ENCODE data around the gene PPP1R12B. TPM values are rescaled to one million over a fixed set of nuclear protein-coding genes. Genes with fewer than 3 reads are reported as not detected.
"Not testable (repeated sequence)": the region's sequence is repeated elsewhere in the genome, so short reads cannot be mapped to it uniquely, and the experiment has no call there.

Gene PPP1R12B
- total RNA-seq, 1 donor from 2014 or later: 13.5 TPM

DNA sequence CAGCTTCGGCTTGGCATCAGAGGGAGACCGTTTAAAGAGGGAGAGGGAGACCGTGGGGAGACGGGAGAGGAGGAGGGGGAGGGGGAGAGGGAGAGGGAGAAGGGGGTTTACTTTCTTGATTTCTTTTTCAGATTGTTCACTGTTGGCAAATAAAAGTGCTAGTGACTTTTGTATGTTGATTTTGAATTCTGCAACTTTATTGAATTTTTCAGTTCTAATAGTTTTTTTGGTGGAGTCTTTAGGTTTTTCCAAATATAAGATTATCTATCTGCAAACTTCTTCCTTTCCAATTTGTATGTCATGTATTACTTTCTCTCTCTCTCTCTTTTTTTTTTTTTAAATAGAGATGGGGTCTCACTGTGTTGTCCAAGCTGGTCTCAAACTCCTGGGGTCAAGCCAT is 104.0 kb downstream of the PPP1R12B start:
- no peak overlapping the region for H3K4me3 Mint-ChIP-seq (ENCODE audit: low read depth)
- DNase-seq (ENCODE audit: low spot score): no peak
- H3K36me3 Mint-ChIP-seq (ENCODE audit: low read depth): peaks cover 11% of the 10 kb centered on the region
- no peaks in the 10 kb centered on the region for H3K27me3 Mint-ChIP-seq (ENCODE audit: low read depth)
- peaks cover 8% of the 10 kb centered on the region for H3K4me1 Mint-ChIP-seq (ENCODE audit: low read depth)
- no peak overlapping the region for H3K27ac Mint-ChIP-seq
- H3K9me3 Mint-ChIP-seq: no peaks in the 10 kb centered on the region
- intact Hi-C loops (cut with micrococcal nuclease): no loop called here

DNA sequence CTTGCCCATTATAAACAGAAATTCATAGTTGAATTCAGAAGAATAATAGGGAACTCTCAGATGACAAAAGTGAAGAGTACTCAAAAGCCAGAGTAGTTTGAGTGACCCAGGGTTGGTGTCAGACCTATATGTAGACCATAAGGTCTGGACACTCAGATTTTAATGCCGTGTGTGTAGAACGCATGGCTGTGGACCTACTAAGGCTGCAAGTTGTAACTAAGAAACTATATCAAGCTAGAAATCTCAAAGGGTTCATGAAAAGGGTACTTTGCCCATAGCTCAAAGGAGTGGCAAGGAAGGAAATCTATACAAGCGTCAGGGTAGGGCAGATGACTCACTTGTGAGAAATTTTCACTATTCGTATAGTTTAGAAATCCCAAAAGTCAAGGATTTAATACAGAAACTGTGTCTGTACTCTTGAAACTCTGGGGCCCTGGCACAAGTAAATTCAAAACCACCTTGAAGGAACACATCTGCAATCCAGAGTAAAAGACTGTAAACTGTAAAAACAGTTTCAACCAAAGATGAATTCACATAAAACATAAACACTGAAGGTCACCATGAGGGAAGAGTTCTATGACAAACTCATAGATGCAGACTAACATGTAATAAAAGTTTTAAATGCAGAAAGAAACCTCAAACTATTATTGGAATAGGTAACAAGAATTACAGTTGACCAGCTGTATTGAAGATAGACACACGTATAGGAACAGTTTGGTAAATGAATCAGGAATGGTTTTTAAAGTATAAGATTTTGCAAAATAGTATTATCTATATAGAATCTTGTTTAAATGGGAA is 108.1 kb downstream of the PPP1R12B start:
- DNase-seq (ENCODE audit: low spot score); H3K36me3 Mint-ChIP-seq (ENCODE audit: low read depth); H3K9me3 Mint-ChIP-seq; H3K27me3 Mint-ChIP-seq (ENCODE audit: low read depth); intact Hi-C loops (cut with micrococcal nuclease); H3K27ac Mint-ChIP-seq; H3K4me1 Mint-ChIP-seq (ENCODE audit: low read depth); H3K4me3 Mint-ChIP-seq (ENCODE audit: low read depth): not testable (repeated sequence)

DNA sequence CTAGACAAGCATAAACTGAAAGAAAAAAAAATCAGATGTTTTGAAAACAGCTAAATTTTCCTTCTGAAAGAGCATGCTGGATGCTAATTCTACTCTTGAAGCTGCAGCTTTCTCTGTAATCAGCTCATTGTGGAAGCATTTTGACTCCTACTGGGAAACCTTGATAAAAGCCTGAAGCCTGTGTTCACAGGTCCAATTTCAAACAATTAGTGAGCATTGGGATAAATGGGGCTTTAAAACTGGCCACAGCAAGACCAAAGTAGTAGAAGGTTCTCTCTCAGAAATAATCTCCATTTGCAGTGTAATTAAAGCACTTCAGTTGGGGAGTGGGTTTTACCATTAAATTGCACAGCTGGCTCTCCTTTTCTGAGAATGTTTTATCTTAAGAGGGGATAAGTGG is 110.2 kb downstream of the PPP1R12B start:
- intact Hi-C loops (cut with micrococcal nuclease); H3K27ac Mint-ChIP-seq; H3K27me3 Mint-ChIP-seq (ENCODE audit: low read depth); H3K9me3 Mint-ChIP-seq; DNase-seq (ENCODE audit: low spot score); H3K4me3 Mint-ChIP-seq (ENCODE audit: low read depth); H3K36me3 Mint-ChIP-seq (ENCODE audit: low read depth); H3K4me1 Mint-ChIP-seq (ENCODE audit: low read depth): not testable (repeated sequence)

GRCh38 chr1:202459470-202460142 is 111.1 kb downstream of the PPP1R12B start:
- intact Hi-C loops (cut with micrococcal nuclease): loop anchor here (10.0 kb wide), 1 partner anchor 115 kb away; no protein-coding TSS in a partner anchor
- not testable (repeated sequence) for H3K27me3 Mint-ChIP-seq (ENCODE audit: low read depth)

DNA sequence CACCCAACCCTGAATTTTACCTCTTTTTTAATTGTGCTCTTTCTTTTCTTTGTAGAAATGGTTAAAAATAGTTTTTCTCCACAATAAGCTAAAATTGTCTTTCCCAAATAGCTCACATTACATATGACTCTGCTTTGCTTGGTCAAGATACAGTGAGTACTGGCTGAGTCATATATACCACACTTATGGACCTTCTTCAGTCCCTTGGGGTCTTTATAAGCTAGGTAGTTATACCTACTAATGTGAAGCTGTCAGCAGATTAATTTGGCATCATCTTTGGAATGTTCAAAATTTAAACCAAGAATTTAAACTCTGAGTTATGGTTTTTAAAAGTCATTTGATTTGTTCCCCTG is 111.6 kb downstream of the PPP1R12B start:
- H3K4me3 Mint-ChIP-seq (ENCODE audit: low read depth); H3K36me3 Mint-ChIP-seq (ENCODE audit: low read depth); DNase-seq (ENCODE audit: low spot score); H3K4me1 Mint-ChIP-seq (ENCODE audit: low read depth); H3K9me3 Mint-ChIP-seq; H3K27me3 Mint-ChIP-seq (ENCODE audit: low read depth); H3K27ac Mint-ChIP-seq: not testable (repeated sequence)
- intact Hi-C loops (cut with micrococcal nuclease): loop anchor here (10.0 kb wide), 1 partner anchor 115 kb away; no protein-coding TSS in a partner anchor

More at GRCh38 chr1:202459470-202460142, 111.1 kb downstream of the PPP1R12B start:
- not testable (repeated sequence) for DNase-seq (ENCODE audit: low spot score); H3K9me3 Mint-ChIP-seq; H3K36me3 Mint-ChIP-seq (ENCODE audit: low read depth); H3K27ac Mint-ChIP-seq; H3K4me3 Mint-ChIP-seq (ENCODE audit: low read depth); H3K4me1 Mint-ChIP-seq (ENCODE audit: low read depth)

GRCh38 chr1:202462342-202463076 is 114.0 kb downstream of the PPP1R12B start:
- Mint-ChIP-seq H3K27me3 (ENCODE audit: low read depth) (peaks cover 7% of the 10 kb centered on the region), H3K27ac (no peak overlapping the region), H3K36me3 (ENCODE audit: low read depth) (no peaks in the 10 kb centered on the region), H3K4me1 (ENCODE audit: low read depth) (no peaks in the 10 kb centered on the region), H3K9me3 (no peaks in the 10 kb centered on the region), H3K4me3 (ENCODE audit: low read depth) (no peak overlapping the region)
- intact Hi-C loops (cut with micrococcal nuclease): loop anchor here (10.0 kb wide), 1 partner anchor 112 kb away; no protein-coding TSS in a partner anchor
- DNase-seq (ENCODE audit: low spot score): no peak

DNA sequence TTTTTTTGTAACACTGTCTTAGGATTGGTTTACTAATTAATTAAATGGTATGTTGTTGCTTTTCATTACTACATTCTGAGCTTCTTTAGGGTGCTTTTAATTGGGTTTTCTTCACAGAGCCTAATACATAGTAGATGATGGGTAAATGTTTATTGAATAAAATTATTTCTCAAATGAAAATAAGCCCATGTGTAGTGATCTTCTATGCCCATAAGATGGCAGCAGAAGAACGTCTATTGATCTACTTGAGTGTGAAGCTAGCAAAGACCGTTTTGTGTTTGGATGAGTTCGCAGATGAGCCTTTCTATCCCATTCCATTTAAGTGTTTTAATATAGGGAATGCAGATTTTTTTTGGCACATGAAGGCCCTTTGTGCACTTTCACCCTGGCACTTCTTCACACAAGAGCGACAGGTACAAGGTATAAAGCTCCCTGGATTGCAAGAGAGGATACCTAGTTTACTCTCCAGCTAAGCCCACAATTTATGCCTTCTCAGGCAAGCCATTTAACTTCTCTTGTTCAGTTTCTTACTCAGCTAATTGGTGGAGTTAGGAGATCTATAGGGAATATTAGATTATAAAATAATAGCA is 115.7 kb downstream of the PPP1R12B start:
- intact Hi-C loops (cut with micrococcal nuclease): loop anchor here (10.0 kb wide), 1 partner anchor 111 kb away; no protein-coding TSS in a partner anchor
- DNase-seq (ENCODE audit: low spot score); H3K4me3 Mint-ChIP-seq (ENCODE audit: low read depth); H3K36me3 Mint-ChIP-seq (ENCODE audit: low read depth); H3K9me3 Mint-ChIP-seq; H3K4me1 Mint-ChIP-seq (ENCODE audit: low read depth); H3K27me3 Mint-ChIP-seq (ENCODE audit: low read depth); H3K27ac Mint-ChIP-seq: not testable (repeated sequence)

DNA sequence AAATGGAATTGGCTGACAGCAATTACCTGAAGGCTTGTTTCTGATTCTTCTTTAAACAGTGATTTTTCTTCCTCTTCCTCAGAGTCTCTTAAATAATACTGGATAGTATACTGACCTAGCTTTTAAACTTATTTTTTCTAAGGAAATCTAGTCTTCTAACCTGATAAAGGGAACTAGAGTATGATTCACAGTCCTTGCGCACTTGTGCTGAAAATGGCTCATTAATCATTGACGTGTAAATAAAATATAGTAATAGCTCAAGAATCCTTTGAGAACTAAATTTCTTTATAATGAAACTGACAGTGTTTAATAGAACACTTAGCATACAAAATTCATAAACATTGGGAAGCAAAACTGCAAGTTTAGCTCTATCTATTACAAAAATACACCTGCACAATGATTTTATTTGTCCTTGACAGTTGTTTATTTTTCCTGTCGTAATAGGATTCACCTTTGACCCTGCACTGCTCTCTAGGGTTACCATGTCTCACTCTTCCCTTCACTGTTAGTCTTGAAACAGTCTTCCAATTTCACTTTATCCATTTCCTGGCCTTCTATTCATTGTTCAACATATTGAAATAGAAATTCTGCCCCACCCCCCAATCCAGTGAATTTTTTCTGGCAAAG is 117.3 kb downstream of the PPP1R12B start:
- H3K4me1 Mint-ChIP-seq (ENCODE audit: low read depth); DNase-seq (ENCODE audit: low spot score); H3K9me3 Mint-ChIP-seq; H3K27ac Mint-ChIP-seq; H3K4me3 Mint-ChIP-seq (ENCODE audit: low read depth); H3K36me3 Mint-ChIP-seq (ENCODE audit: low read depth); H3K27me3 Mint-ChIP-seq (ENCODE audit: low read depth): not testable (repeated sequence)
- intact Hi-C loops (cut with micrococcal nuclease): loop anchor here (10.0 kb wide), 1 partner anchor 109 kb away; no protein-coding TSS in a partner anchor

DNA sequence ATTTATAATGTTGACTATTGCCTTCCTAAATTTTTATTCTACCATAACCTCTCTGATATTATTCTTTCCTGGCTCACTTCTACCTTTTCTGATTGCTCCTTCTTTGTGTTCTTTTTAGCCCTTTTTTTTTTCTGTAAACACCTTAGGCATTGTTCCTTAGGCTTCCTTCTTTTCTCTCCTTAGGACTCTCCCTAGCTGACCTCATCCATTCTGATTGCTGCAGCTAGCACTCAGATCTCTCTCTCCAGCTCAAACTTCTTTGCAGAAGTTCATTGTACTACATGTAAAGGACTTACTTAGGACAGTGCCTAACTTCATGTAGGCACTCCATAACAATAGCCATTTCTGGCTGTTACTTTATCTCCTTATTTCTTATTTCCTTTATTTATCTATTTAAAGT is 117.8 kb downstream of the PPP1R12B start:
- not testable (repeated sequence) for DNase-seq (ENCODE audit: low spot score); H3K9me3 Mint-ChIP-seq; H3K4me1 Mint-ChIP-seq (ENCODE audit: low read depth); H3K27me3 Mint-ChIP-seq (ENCODE audit: low read depth); H3K27ac Mint-ChIP-seq; H3K4me3 Mint-ChIP-seq (ENCODE audit: low read depth); H3K36me3 Mint-ChIP-seq (ENCODE audit: low read depth)
- intact Hi-C loops (cut with micrococcal nuclease): loop anchor here (10.0 kb wide), 1 partner anchor 108 kb away; no protein-coding TSS in a partner anchor

DNA sequence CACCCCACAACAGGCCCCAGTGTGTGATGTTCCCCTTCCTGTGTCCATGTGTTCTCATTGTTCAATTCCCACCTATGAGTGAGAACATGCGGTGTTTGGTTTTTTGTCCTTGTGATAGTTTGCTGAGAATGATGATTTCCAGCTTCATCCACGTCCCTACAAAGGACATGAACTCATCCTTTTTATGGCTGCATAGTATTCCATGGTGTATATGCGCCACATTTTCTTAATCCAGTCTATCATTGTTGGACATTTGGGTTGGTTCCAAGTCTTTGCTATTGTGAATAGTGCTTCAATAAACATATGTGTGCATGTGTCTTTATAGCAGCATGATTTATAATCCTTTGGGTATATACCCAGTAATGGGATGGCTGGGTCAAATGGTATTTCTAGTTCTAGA is 118.9 kb downstream of the PPP1R12B start:
- H3K4me3 Mint-ChIP-seq (ENCODE audit: low read depth); H3K27me3 Mint-ChIP-seq (ENCODE audit: low read depth); H3K9me3 Mint-ChIP-seq; DNase-seq (ENCODE audit: low spot score); H3K27ac Mint-ChIP-seq; H3K4me1 Mint-ChIP-seq (ENCODE audit: low read depth); H3K36me3 Mint-ChIP-seq (ENCODE audit: low read depth): not testable (repeated sequence)
- intact Hi-C loops (cut with micrococcal nuclease): loop anchor here (10.0 kb wide), 1 partner anchor 107 kb away; no protein-coding TSS in a partner anchor

- H3K4me3 Mint-ChIP-seq (ENCODE audit: low read depth); H3K4me1 Mint-ChIP-seq (ENCODE audit: low read depth); H3K9me3 Mint-ChIP-seq; DNase-seq (ENCODE audit: low spot score); H3K27me3 Mint-ChIP-seq (ENCODE audit: low read depth); H3K27ac Mint-ChIP-seq; H3K36me3 Mint-ChIP-seq (ENCODE audit: low read depth): not testable (repeated sequence)
- intact Hi-C loops (cut with micrococcal nuclease): loop anchor here (10.0 kb wide), 1 partner anchor 106 kb away; no protein-coding TSS in a partner anchor
Measured at GRCh38 chr1:202468695-202469094, 120.2 kb downstream of the PPP1R12B start.

GRCh38 chr1:202469123-202469522 is 120.6 kb downstream of the PPP1R12B start:
- not testable (repeated sequence) for DNase-seq (ENCODE audit: low spot score); H3K36me3 Mint-ChIP-seq (ENCODE audit: low read depth); H3K9me3 Mint-ChIP-seq; H3K4me1 Mint-ChIP-seq (ENCODE audit: low read depth); H3K4me3 Mint-ChIP-seq (ENCODE audit: low read depth); H3K27me3 Mint-ChIP-seq (ENCODE audit: low read depth); H3K27ac Mint-ChIP-seq
- intact Hi-C loops (cut with micrococcal nuclease): loop anchor here (10.0 kb wide), 1 partner anchor 106 kb away; no protein-coding TSS in a partner anchor

All from activated T-helper 2 cell treated with anti-CD3 and anti-CD28 coated beads, Interferon-gamma antibody, Interleukin-2, Interleukin-4, amounts not matched to agents 10 μg/mL and 5 μg/mL and 100 μg/mL, durations not matched to agents 14 hours and 24 hours and 36 hours (primary cell).